H7 (cell line): ENCODE data around the gene ATP7B. TPM values are rescaled to one million over a fixed set of nuclear protein-coding genes. Genes with fewer than 3 reads are reported as not detected.

Experiments
- DNase-seq: peaks from one replicate; pipeline ENCODE4 v3.0.0; 2012
- H3K27me3 ChIP-seq: 2 replicates; pipeline ENCODE4 v1.6.0; 2011; ENCODE audit warnings: mild to moderate bottlenecking, low read length; ENCODE audit not compliant: control insufficient read depth, insufficient read depth
- H3K36me3 ChIP-seq: replicated peaks from 2 replicates; pipeline ENCODE4 v1.5.1; 2011; ENCODE audit warnings: low read length; ENCODE audit not compliant: control insufficient read depth, insufficient read depth
- H3K4me3 ChIP-seq: 2 replicates; pipeline ENCODE4 v1.5.1; 2011; ENCODE audit warnings: low read depth, mild to moderate bottlenecking, control low read depth, low read length, moderate library complexity; ENCODE audit not compliant: insufficient read depth
- total RNA-seq: library from RNA; depleted of rRNA; stranded (reverse); fragments of >200 nt; shearing (Covaris generic); gene quantifications from 2 replicates; pipeline ENCODE4 v1.2.3, GENCODE V29; 2014

The ATP7B gene
- total RNA-seq, 1 experiment from 2014 or later, result 2.4 TPM

DNA sequence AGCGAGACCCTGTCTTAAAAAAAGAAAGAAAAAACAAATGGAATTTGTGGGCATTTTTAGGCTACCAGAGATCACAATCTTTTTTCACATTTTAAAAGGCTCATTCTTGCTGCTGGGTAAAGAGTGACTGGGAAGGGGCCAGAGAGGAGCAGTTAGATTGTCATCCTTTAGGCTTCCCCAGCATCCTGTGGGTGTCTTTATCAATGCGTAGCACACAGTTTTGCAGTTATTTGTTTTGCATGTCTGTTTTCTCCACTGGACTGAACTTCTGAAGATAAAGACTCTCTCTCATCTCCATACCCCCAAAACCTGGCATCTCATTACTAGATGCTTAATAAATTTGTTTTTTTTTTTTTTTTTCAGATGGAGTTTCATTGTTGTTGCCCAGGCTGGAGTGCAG lies 11.1 kb upstream of the ATP7B start:
- H3K36me3 ChIP-seq, result peaks cover 23% of the 10 kb centered on the region
- no peaks in the 10 kb centered on the region for H3K27me3 ChIP-seq
- H3K4me3 ChIP-seq, result no peak overlapping the region
- DNase-seq, result no peak

DNA sequence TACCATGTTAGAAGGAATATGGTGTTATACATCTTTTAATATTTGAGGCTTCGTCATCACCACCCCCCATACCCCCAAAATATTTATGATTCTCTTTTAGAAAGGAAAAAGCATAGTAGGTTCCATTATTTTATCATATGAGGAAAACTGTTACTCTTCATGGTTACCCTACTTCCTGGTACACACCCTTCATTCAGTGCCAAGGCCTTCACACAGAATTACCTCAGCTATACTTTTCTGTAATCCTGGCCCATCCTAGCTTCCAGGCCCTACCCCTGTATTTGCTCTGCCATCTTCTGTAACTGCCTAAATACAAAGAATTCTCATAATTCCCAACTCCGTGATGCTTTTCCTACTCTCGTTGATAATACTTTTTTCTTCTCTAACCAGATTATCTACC lies 8.9 kb upstream of the ATP7B start:
- Histone ChIP-seq H3K4me3 (no peak overlapping the region), H3K27me3 (no peaks in the 10 kb centered on the region), H3K36me3 (peaks cover 9% of the 10 kb centered on the region)
- no peak for DNase-seq

DNA sequence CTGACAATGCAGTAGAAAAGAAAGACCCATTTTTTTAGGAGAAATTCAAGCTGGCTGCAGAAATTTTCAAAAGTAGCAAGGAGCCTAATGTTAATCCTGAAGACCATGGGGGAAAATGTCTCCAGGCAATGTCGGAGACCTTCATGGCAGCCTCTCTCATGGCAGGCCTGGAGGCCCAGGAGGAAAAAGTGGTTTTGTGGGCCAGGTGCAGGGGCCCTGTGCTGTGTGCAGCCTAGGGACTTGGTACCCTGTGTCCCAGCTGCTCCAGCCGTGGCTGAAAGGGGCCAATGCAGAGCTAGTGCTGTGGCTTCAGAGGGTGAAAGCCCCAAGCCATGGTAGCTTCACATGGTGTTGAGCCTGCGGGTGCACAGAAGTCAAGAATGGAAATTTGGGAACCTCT lies 5.0 kb upstream of the ATP7B start:
- Histone ChIP-seq H3K27me3 (peaks cover 4% of the 10 kb centered on the region; the same call in 1 of the 2 replicates), H3K4me3 (no peak overlapping the region), H3K36me3 (peaks cover 2% of the 10 kb centered on the region; the same call in 1 of the 2 replicates)
- DNase-seq, result no peak

DNA sequence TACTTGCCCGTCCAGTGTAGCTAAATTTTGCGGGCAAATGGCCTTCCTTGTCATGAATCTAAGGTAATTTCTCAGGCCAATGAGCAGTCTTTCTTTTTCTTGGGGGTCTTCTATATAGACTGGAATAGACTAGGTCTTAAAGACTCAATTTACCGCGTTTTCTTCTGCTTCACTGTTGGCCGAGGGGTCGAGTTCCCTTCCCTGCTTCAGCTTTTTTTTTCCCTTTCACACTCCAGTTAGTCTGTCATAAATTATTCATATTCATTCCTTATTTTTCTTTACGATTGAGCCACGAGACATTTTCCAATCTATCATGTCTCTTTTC lies 1.2 kb upstream of the ATP7B start:
- no peak for DNase-seq
- no peaks in the 10 kb centered on the region for H3K36me3 ChIP-seq
- peak overlapping the region; percentile 93 for H3K4me3 ChIP-seq
- peaks cover 23% of the 10 kb centered on the region for H3K27me3 ChIP-seq

DNA sequence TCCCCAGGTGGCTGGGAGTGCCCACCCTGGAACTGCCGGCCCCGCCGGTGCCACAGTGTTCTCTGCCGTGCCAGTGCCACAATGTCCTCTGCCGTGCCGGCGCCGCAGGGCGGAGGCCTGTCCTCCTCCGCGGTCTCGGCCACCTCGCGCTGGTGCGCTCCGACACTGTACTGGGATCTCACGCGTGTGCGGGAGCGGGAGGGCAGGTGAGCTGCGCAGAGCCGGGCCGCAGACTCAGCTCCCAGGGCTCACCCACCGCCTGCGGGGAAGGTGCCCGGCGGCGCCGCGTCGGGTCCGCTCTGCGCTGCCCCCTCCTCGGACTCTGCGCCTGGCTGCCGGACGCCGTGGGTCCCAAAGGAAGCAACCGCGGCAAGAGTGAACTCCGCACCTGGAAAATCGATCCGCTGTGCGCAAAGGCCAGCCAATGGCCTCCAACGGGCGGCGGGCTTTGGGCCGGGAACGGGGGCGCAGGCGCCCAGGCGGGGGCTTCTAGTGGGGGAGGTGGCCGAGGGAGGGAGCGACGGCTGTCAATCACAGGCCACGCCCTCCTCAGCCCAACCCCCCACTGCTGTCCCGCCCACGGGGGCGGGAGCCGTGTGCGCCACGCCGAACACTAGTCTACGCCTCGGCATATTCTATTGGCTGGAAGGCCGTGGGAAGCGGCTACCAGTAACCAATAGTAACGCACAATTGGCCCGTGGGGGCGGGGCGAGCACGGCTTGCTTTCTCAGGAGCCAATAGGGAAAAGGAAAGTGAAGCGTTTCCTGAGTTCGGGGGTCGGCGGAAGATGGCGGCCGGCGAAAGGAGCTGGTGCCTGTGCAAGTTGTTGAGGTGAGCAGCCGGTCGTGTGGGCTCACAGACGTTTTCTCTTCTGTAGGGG lies 622 bp upstream of the ATP7B start, which contains the start of gene ALG11:
ALG11 (plus strand) TSS at position 767 of the 880 bp plus-strand sequence; CDS start at position 788, 21 bp downstream.
- peak within 1 kb of the TSS; percentile 93 for H3K4me3 ChIP-seq
- DNase-seq, result peak; percentile 99
- H3K36me3 ChIP-seq, result no peaks in the 10 kb centered on the region
- peaks cover 23% of the 10 kb centered on the region for H3K27me3 ChIP-seq

- Histone ChIP-seq H3K36me3 (no peaks in the 10 kb centered on the region), H3K4me3 (no peak overlapping the region), H3K27me3 (peaks cover 23% of the 10 kb centered on the region)
- no peak for DNase-seq
These were observed 1.3 kb downstream of the ATP7B start for GRCh38 chr13:52009946-52010345.

- Histone ChIP-seq H3K27me3 (peaks cover 22% of the 10 kb centered on the region), H3K4me3 (no peak overlapping the region), H3K36me3 (no peaks in the 10 kb centered on the region)
- no peak for DNase-seq
These were observed 4.6 kb downstream of the ATP7B start for GRCh38 chr13:52006523-52007245.

- H3K4me3 ChIP-seq, result no peak overlapping the region
- H3K36me3 ChIP-seq, result no peaks in the 10 kb centered on the region
- peaks cover 15% of the 10 kb centered on the region for H3K27me3 ChIP-seq
- DNase-seq, result no peak
These were observed 5.3 kb downstream of the ATP7B start for GRCh38 chr13:52005841-52006522.

DNA sequence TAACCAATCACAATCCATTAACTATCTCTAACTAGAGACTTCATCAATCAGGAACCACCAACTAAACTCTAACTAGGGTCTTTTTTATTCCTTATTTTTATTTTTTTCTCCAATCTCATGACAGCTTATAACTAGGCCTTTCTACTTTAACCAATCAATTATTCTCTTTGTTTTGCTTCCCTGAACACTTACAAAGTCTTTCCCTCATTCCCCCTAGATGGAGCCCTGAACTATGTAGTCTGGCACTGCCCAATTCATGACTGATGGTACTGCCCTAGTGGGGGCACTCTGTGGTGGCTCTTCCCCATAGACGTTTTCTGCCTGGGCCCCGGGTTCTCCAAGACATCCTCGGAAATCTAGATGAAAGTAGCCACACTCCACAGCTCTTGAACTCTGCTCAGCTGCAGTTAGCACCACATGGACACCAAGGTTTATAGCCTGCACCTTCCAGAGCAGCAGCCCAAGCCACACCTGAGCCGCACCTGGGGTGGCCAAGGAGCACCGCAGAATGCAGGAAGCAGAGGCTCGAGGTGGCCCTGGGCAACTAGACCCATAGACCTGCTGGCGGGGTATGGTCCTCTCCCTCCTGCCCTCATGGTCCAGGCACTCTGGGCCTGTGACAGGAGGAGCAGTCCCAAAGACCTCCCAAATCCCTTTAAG lies 6.6 kb downstream of the ATP7B start:
- H3K27me3 ChIP-seq, result peaks cover 2% of the 10 kb centered on the region; the same call in 1 of the 2 replicates
- DNase-seq, result no peak
- no peak overlapping the region for H3K4me3 ChIP-seq
- no peaks in the 10 kb centered on the region for H3K36me3 ChIP-seq

DNA sequence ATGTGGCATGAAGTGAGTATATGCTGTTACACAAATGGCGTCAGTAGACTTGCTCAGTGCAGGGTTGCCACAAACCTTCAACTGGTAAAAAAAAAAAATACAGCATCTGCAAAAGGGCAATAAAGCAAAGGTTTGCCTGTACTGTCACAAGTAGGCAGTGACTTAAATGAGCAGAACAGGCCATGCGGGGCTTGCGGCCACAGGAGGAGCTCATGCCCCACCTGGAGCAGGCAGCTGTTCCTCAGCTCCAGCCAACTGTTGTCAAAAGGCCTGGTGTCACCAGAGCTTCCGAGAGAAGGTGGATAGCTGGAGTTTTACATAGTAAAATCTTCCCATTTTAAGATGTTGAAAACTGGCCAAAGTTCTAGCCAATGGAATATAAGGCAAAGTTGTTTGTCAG lies 7.7 kb downstream of the ATP7B start:
- H3K4me3 ChIP-seq, result no peak overlapping the region
- no peaks in the 10 kb centered on the region for H3K27me3 ChIP-seq
- peak; percentile 62 for DNase-seq
- H3K36me3 ChIP-seq, result no peaks in the 10 kb centered on the region; the same call in 1 of the 2 replicates

GRCh38 chr13:52002361-52002760 lies 8.9 kb downstream of the ATP7B start:
- Histone ChIP-seq H3K4me3 (no peak overlapping the region), H3K36me3 (no peaks in the 10 kb centered on the region; the same call in 1 of the 2 replicates), H3K27me3 (no peaks in the 10 kb centered on the region)
- peak; percentile 51 for DNase-seq

DNA sequence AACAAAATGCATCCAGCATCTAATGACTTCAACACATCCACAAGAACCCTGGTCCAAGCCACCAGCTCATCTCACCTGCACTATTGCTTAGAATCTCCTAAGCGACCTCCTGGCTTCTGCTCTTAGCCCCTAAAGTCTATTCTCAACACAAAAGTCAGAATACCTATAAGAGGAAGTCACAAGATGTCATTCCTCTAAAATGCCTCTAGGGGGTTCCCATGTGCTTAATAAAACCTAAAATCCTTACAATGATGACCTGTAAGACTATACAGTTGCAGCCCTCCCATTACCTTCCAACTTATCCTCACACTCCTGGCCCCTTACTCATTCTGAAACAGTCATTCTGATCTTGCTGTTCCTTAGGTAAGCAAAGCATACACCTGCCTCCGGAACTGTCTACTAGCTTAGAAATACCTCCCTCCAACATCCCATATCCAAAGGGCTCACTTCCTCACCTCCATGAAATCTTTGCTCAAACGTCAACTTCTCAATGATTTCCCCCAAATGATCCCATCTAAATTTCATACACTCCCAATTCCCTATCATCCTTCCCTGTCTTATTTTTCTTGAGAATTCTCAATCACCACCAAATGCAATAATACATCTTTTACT lies 10.0 kb downstream of the ATP7B start:
- Histone ChIP-seq H3K4me3 (no peak overlapping the region), H3K27me3 (no peaks in the 10 kb centered on the region), H3K36me3 (no peaks in the 10 kb centered on the region; the same call in 1 of the 2 replicates)
- DNase-seq, result peak; percentile 69

DNA sequence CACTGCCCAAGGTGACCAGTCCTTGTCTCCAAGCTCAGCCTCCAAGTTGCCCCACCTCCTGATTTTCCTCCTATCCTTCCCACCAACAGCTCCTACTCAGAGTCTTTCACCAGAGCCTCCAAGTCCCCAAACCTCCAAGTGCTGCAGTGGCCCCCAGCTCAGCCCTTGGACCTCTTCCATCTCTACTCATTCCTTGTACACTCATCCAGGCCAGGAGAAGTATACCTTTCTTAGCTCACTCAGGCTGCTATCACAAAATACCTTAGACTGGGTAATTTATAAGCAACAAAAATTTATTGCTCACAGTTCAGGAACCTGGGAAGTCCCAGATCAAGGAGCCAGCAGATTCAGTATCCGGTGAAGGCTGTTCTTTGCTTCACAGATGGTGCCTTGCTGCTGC lies 11.3 kb downstream of the ATP7B start:
- Histone ChIP-seq H3K4me3 (no peak overlapping the region), H3K36me3 (no peaks in the 10 kb centered on the region; the same call in 1 of the 2 replicates), H3K27me3 (no peaks in the 10 kb centered on the region)
- no peak for DNase-seq

DNA sequence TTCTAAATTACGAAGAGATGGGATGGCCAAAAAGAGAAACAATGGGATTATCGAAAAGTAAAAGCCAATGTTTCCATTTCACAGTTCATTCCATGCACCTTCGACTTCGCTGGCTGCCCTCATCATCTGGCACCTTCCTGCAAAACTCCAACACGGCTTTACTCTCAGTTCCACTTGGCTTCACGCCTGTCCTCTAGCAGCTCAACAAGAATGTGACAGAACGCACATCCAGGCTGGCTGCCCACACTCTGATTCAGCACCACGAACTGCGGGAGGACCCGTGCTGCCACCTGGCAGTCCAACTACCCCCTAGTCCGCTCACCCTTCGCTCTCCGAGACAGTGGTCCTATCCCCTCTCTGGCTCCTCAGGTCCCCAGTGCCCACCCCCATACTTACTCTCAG lies 11.7 kb downstream of the ATP7B start:
- no peaks in the 10 kb centered on the region for H3K27me3 ChIP-seq
- H3K36me3 ChIP-seq, result no peaks in the 10 kb centered on the region; the same call in 1 of the 2 replicates
- DNase-seq, result no peak
- H3K4me3 ChIP-seq, result no peak overlapping the region
